Stimulated activated CD4-positive, alpha-beta T cell treated with anti-CD3 and anti-CD28 coated beads, TNF-alpha, amount 100 ng/mL, for 24 hours (primary cell): ENCODE results near the gene PCDHGB6.
A peak's percentile ranks its signal among the peaks of the same experiment; 100 is the strongest.
"Not testable (repeated sequence)": the region's sequence is repeated elsewhere in the genome, so short reads cannot be mapped to it uniquely, and the experiment has no call there.

ENCODE experiments used
- DNase-seq, 3 experiments: peaks; one replicate each; pipeline ENCODE4 v3.0.0-alpha.2; 2020; ENCODE audit warnings: low read depth in 3 of 3

The PCDHGB6 gene

DNA sequence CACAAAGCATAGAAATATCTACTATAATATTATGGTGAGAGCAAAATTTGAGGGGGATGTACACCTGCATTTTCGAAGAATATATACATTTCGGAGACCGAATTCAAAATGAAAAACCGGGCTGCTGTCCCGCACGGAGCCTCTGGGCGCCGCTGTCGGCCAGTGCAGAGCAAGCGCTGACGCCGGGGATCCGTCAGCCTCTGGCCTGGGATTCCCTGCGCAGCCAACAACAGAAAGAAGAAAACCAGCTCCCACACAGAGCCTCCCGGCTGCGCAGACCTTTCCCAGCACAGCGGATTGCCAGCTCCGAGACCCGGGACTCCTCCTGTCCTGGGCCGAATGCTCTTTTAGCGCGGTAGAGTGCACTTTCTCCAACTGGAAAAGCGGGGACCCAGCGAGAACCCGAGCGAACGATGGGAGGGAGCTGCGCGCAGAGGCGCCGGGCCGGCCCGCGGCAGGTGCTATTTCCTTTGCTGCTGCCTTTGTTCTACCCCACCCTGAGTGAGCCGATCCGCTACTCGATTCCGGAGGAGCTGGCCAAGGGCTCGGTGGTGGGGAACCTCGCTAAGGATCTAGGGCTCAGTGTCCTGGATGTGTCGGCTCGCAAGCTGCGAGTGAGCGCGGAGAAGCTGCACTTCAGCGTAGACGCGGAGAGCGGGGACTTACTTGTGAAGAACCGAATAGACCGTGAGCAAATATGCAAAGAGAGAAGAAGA, at the start of gene PCDHGB6:
TSS of gene PCDHGB6 (plus strand) at position 232 of the 716 bp plus-strand sequence. CDS start at position 414, 182 bp downstream.
- peak in 1 of 3 experiments; percentile 39 for DNase-seq

DNA sequence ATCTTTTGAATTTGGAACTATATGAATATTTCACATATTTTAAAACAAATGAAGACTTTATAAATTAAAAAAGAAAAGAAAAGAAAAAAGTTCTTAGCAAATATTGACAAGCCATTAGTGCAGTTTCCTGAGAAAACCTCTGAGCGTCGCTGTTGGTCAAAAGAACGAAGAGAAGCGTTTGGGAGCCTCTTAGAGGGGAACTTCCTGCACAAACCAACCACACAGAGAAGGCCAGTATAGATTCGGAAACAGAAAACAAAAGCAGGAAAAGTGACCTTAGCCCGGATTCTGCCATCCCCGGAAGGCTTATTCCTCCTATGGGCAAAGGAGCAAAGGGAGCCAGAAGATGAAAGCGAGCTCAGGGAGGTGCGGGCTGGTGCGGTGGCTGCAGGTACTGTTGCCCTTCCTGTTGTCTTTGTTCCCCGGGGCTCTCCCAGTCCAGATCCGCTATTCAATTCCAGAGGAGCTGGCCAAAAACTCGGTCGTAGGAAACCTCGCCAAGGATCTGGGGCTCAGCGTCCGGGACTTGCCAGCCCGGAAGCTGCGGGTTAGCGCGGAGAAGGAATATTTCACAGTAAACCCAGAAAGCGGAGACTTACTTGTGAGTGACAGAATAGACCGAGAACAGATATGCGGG, 47.9 kb upstream of the PCDHGB6 start, which contains the start of gene PCDHGB2:
TSS of gene PCDHGB2 (plus strand) at position 205 of the 637 bp plus-strand sequence. CDS start at position 347, 142 bp downstream.
- no peak for DNase-seq

DNA sequence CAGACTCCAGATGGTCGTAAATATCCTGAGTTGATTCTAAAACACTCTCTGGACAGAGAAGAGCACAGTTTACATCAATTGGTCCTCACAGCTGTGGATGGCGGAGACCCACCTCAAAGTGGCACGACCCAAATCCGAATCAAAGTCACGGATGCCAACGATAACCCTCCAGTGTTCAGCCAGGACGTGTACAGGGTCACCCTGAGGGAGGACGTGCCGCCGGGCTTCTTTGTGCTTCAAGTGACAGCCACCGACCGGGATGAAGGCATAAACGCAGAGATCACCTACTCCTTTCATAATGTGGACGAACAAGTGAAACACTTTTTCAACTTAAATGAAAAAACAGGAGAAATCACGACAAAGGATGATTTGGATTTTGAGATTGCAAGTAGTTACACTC, 47.1 kb upstream of the PCDHGB6 start:
- DNase-seq = no peak

DNA sequence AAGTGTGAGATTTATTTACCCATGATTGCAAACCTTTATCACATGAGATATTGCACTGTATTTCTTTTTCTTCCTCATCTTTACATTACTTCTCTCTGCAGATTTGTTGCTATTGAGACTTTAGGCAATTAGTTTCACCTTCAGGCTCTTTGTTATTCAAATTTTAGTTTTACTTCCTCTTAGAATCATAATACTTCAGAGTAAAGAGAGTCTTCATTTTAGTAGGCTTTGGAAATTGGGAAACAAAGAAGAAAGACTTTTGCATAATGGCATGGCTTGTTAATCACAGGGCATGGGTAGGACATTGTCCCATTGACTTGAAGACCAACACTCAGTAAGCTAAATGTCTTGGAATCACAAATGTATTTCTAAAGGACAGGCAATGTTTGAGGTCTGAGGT, 45.1 kb upstream of the PCDHGB6 start:
- no peak for DNase-seq

DNA sequence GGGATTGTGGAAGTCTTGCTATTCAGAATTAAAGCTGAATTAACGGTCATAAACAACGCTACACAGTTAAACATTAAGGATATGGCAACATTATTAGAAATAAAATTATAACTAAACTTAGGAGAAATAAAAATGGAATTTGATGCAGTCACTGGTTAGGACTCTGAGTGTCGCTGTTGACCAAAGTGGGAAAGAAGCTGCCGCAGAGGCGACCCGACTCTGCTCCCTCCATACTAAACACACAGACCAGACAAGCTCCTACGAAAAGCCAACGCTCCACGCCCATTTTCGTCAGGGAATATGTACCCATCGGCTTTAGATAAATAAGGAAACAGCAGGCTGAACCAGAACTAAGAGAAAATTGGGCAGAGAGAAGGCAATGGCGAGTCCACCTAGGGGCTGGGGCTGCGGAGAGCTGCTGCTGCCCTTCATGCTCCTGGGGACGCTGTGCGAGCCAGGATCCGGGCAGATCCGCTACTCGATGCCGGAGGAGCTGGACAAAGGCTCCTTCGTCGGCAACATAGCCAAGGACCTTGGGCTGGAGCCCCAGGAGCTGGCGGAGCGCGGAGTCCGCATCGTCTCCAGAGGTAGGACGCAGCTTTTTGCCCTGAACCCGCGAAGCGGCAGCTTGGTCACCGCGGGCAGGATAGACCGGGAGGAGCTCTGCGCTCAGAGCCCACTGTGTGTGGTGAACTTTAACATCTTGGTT, 43.7 kb upstream of the PCDHGB6 start, which contains the start of gene PCDHGA5:
TSS of gene PCDHGA5 (plus strand) at position 211 of the 709 bp plus-strand sequence. CDS start at position 380, 169 bp downstream.
- DNase-seq = no peak

DNA sequence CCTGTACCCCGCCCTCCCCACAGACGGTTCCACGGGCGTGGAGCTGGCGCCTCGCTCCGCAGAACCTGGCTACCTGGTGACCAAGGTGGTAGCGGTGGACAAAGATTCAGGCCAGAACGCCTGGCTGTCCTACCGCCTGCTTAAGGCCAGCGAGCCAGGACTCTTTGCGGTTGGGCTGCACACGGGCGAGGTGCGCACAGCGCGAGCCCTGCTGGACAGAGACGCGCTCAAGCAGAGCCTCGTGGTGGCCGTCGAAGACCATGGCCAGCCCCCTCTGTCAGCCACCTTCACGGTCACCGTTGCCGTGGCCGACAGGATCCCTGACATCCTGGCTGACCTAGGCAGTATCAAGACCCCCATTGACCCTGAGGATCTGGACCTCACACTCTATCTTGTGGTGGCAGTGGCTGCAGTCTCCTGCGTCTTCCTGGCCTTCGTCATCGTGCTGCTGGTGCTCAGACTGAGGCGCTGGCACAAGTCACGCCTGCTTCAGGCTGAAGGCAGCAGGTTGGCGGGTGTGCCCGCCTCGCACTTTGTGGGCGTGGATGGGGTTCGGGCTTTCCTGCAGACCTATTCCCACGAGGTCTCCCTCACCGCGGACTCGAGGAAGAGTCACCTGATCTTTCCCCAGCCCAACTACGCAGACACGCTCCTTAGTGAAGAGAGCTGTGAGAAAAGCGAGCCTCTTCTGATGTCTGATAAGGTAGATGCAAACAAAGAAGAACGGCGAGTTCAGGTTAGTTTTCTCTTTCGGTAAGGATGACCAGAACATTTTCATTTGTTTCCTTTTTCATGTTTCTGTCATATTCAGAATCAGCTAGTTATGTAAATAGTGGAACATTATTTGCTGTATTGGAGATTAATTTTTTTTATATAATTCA, 41.6 kb upstream of the PCDHGB6 start:
- DNase-seq = no peak

DNA sequence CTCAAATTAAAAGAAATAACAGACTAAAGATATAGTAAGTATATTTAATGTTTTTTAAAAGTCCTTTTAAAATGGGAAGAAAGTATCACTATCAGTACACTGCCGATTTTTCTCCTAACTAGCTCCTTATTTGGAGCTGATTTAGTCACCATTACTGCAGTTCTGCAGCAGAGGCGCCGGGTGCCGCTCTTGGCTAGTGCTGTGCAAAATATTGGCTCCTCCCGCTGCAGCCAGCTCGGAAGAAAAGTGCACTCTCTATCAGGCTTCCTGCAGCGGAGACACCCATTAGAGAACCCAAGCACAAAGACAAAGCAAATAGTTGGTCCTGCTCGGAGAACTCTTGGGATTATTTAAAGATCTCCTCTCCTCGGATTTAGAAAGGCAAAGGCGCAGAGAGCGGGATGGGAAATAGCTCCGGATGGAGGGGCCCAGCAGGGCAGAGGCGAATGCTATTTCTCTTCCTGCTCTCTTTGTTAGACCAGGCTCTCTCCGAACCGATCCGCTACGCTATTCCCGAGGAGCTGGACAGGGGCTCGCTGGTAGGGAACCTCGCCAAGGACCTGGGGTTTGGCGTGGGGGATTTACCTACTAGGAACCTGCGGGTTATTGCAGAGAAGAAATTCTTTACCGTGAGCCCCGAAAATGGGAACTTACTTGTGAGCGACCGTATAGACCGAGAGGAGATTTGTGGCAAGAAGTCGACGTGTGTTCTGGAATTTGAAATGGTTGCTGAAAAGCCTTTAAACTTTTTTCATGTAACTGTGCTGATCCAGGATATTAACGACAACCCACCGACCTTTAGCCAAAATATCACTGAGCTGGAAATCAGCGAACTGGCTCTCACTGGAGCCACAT, 37.6 kb upstream of the PCDHGB6 start, which contains the start of gene PCDHGB3:
TSS of gene PCDHGB3 (plus strand) at position 249 of the 855 bp plus-strand sequence. CDS start at position 402, 153 bp downstream.
- DNase-seq = peak in 1 of 3 experiments; percentile 15

DNA sequence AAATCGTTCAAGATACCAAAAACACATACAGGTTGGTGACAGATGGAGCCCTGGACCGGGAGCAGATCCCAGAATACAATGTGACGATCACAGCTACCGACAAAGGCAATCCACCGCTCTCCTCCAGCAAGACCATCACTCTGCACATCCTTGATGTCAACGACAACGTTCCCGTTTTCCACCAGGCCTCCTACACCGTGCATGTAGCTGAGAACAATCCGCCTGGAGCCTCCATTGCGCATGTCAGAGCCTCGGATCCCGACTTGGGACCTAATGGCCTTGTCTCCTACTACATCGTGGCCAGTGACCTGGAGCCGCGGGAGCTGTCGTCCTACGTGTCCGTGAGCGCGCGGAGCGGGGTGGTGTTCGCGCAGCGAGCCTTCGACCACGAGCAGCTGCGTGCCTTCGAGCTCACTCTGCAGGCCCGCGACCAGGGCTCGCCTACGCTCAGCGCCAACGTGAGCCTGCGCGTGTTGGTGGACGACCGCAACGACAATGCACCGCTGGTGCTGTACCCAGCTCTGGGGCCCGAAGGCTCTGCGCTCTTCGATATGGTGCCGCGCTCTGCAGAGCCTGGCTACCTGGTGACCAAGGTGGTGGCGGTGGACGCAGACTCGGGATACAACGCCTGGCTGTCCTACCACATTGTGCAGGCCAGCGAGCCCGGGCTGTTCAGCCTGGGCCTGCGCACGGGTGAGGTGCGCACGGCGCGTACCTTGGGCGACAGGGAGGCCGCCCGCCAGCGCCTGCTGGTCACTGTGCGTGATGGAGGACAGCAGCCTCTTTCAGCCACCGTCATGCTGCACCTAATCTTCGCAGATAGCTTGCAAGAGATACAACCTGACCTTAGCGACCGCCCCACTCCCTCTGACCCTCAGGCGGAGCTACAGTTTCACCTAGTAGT, 36.0 kb upstream of the PCDHGB6 start:
- no peak for DNase-seq

DNA sequence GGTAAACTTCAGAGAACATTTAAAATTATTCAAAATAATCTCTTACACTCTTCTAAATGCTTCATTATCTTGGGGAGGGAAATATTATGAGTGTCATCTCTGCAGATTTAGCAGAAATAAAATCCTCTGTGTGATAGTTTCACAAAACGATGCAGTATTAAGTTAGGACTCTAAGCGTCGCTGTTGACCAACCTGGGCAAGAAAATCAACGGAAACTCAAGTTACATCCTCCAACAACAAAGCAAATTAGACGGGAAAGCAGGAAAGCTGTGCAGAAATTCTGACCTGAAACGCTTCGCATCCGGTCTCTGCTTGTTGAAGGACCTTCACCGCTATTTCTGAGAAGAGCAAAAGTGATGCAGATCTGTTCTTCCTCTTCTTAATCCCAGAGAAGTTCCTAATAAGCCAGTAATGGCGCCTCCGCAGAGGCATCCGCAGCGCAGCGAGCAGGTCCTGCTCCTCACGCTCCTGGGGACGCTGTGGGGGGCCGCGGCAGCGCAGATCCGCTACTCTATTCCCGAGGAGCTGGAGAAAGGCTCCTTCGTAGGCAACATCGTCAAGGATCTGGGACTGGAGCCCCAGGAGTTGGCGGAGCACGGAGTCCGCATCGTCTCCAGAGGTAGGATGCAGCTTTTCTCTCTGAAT, 34.0 kb upstream of the PCDHGB6 start, which contains the start of gene PCDHGA6:
TSS of gene PCDHGA6 (plus strand) at position 219 of the 645 bp plus-strand sequence. CDS start at position 412, 193 bp downstream.
- DNase-seq = no peak

DNA sequence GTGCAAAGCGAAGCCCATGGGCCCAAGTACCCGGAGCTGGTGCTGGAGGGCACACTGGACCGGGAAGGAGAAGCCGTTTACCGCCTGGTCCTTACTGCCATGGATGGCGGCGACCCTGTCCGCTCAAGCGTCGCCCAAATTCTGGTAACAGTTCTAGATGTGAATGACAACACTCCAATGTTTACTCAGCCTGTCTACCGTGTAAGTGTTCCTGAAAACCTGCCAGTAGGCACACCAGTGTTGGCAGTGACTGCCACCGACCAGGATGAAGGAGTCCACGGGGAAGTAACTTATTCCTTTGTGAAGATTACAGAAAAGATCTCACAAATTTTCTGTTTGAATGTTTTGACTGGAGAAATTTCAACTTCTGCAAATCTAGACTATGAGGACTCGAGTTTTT, 33.2 kb upstream of the PCDHGB6 start:
- DNase-seq = no peak

DNA sequence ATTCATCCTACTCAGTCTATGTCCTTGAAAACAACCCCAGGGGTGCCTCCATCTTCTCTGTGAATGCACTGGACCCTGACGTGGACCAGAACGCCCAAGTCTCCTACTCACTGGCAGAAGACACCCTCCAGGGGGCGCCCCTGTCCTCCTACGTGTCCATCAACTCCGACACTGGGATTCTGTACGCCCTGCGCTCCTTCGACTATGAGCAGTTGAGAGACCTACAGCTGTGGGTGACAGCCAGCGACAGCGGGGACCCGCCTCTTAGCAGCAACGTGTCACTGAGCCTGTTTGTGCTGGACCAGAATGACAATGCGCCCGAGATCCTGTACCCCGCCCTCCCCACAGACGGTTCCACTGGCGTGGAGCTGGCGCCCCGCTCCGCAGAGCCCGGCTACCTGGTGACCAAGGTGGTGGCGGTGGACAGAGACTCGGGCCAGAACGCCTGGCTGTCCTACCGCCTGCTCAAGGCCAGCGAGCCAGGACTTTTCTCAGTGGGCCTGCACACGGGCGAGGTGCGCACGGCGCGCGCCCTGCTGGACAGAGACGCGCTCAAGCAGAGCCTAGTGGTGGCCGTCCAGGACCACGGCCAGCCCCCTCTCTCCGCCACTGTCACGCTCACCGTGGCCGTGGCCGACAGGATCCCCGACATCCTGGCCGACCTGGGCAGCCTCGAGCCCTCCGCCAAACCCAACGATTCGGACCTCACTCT, 32.2 kb upstream of the PCDHGB6 start:
- DNase-seq = not testable (repeated sequence)

DNA sequence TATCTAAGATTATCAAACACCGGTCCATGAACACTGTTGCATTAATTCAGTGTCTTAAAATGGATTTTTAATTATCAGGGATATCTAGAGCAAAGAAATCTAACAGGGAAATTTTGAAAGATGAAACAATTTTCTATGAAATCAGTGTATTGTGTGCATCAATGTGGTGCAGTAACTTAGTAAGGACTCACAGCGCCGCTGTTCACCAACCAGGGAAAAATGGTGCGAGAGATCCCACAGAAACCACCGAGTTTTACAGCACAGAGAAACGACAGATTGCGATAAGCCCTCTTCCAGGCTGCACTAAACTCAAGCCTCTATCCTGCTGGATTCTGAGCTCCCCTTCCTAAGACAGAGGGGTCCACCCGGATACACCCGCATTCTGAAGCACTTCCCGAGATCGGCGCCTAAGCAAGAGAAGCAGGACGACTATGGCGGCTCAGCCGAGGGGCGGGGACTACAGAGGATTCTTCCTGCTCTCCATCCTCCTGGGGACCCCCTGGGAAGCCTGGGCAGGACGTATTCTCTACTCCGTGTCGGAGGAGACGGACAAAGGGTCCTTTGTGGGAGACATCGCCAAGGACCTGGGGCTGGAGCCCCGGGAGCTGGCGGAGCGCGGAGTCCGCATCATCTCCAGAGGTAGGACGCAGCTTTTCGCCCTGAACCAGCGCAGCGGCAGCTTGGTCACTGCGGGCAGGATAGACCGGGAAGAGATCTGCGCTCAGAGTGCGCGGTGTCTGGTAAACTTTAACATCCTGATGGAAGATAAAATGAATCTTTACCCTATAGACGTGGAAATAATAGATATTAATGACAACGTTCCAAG, 25.1 kb upstream of the PCDHGB6 start, which contains the start of gene PCDHGA7:
TSS of gene PCDHGA7 (plus strand) at position 274 of the 826 bp plus-strand sequence. CDS start at position 432, 158 bp downstream.
- no peak for DNase-seq

DNA sequence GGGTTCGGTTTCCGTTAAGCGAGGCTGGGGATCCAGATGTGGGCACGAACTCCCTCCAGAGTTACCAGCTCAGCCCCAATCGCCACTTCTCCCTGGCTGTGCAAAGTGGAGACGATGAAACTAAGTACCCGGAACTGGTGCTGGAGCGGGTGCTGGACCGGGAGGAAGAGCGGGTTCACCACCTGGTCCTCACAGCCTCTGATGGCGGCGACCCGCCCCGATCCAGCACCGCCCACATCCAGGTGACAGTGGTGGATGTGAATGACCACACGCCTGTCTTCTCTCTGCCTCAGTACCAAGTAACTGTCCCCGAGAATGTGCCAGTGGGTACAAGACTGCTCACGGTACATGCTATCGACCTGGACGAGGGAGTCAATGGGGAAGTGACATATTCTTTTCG, 24.5 kb upstream of the PCDHGB6 start:
- DNase-seq = no peak

DNA sequence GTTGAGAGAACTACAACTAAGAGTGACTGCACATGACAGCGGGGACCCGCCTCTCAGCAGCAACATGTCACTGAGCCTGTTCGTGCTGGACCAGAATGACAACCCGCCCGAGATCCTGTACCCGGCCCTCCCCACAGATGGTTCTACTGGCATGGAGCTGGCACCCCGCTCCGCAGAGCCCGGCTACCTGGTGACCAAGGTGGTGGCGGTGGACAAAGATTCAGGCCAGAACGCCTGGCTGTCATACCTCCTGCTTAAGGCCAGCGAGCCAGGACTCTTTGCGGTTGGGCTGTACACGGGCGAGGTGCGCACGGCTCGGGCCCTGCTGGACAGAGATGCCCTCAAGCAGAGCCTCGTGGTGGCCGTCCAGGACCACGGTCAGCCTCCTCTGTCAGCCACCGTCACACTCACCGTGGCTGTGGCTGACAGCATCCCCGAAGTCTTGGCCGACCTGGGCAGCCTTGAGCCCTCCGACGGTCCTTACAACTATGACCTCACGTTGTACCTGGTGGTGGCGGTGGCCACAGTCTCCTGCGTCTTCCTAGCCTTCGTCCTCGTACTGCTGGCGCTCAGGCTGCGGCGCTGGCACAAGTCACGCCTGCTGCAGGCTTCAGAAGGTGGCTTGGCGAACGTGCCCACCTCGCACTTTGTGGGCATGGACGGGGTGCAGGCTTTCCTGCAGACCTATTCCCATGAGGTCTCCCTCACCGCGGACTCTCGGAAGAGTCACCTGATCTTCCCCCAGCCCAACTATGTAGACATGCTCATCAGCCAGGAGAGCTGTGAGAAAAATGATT, 23.2 kb upstream of the PCDHGB6 start:
- no peak for DNase-seq

DNA sequence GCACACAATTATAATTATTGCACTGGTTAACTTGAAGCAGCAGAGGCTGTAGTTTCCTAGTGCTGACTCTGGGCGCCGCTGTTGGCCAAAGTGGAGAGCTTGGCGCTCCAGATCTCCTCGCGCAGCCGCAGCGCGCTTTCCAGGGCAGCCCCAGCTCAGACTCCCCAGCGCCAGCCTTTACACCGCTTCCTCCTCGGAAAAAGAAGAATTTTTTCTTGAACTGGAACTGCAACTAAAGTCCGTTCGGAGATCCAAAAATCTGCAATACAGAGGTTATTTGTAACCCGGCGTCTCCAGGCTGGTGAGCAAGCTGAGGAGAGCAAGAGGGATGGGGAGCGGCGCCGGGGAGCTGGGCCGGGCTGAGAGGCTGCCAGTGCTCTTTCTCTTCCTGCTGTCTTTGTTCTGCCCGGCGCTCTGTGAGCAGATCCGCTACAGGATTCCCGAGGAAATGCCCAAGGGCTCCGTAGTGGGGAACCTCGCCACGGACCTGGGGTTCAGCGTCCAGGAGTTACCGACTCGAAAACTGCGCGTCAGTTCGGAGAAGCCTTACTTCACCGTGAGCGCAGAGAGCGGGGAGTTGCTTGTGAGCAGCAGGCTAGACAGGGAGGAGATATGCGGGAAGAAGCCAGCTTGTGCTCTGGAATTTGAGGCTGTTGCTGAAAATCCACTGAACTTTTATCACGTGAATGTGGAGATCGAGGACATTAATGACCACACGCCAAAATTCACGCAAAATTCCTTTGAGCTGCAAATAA, 20.1 kb upstream of the PCDHGB6 start, which contains the start of gene PCDHGB4:
TSS of gene PCDHGB4 (plus strand) at position 142 of the 755 bp plus-strand sequence. CDS start at position 329, 187 bp downstream.
- peak in 1 of 3 experiments; percentile 24 for DNase-seq
